NCI-H524 (cell line): ENCODE data around the gene ZNHIT1.

ENCODE experiments used
- DNase-seq, 2 experiments: peaks; one replicate each; lab custom pipeline; 2025; lab: John Stamatoyannopoulos, UW

Gene ZNHIT1

GRCh38 chr7:101217388-101218235 lies at the start of gene ZNHIT1, which contains the start of gene PLOD3:
TSS of gene ZNHIT1 (plus strand) at chr7:101218165. CDS start at chr7:101218196, 31 bp downstream.
TSS of gene PLOD3 (minus strand) at chr7:101217581. CDS start at chr7:101217274, 307 bp downstream.
- DNase-seq, result peak; percentile 96 to 98

- no peak for DNase-seq
Observed at GRCh38 chr7:101168412-101169049, 49.4 kb upstream of the ZNHIT1 start.

- DNase-seq, result no peak
Observed at GRCh38 chr7:101169110-101169837, 48.7 kb upstream of the ZNHIT1 start.

- peak in 1 of 2 experiments; percentile 59 for DNase-seq
Observed at GRCh38 chr7:101169838-101170551, 48.0 kb upstream of the ZNHIT1 start.

- DNase-seq, result no peak
Observed at GRCh38 chr7:101170617-101171441, 47.1 kb upstream of the ZNHIT1 start.

DNA sequence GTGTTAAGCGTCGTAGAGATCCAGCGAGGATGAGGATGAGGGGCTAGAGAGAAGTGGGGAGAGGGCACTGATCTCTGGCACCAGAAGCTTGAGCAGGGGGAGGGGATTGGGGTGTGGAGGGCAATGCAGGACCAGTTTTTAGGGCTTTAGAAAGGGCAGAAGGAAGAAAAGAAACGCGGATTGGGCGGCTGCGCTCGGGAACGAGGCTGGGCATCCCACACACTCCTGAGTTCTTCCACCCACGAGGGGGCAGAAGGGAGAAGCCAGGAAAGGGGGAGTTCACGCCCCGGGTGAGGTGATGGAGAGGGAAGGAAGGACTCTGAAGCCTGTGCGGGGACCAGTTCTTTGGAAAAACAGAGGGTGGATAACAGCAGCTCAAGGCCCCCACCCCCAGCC lies 46.5 kb upstream of the ZNHIT1 start:
- peak in 1 of 2 experiments; percentile 12 for DNase-seq

DNA sequence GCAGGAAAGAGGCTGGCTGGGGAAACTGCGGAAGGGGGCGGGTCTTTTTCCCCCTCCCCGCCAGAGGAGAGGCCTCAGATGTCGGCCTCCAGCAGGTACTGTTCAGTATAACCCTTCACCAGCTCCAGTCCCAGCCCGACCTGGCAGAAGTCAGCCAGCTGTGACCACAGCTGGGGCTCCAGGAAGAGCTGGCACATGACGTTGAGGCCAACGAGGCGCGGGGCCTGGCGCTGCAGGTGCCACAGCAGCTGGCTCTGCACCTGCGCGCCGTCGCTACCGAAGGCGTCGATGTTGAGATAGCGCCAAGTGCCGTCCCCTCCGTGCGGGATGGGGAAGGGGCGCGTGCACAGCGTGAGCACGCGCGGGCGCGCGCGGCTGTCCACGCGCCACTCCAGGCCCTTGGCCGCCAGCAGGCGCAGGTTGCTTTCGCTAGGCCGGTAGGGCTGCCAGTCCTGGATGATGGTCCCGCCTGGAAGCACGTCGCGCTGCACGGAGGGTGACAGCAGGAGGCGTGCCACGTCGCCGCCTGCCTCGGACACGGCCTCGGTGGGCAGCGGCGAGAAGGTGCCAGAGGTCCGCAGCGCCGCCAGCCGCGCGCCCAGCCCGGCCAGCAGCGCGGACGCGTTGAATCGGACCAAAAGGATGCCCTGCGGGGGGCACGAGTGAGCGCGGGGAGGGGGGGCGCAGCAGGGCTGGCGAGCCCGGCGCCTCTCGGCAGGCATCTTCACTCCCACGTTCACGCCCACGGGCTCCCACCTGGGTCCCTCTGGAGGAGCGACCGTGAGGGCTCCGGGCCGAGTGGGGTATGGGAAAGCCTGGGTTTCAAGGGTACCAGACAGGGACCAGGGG lies 45.7 kb upstream of the ZNHIT1 start:
- no peak for DNase-seq

- peak in 1 of 2 experiments; percentile 26 for DNase-seq
Observed at GRCh38 chr7:101172854-101173751, 44.9 kb upstream of the ZNHIT1 start.

- DNase-seq, result no peak
Observed at GRCh38 chr7:101173752-101174244, 44.2 kb upstream of the ZNHIT1 start.

- DNase-seq, result no peak
Observed at GRCh38 chr7:101174322-101174854, 43.6 kb upstream of the ZNHIT1 start.

DNA sequence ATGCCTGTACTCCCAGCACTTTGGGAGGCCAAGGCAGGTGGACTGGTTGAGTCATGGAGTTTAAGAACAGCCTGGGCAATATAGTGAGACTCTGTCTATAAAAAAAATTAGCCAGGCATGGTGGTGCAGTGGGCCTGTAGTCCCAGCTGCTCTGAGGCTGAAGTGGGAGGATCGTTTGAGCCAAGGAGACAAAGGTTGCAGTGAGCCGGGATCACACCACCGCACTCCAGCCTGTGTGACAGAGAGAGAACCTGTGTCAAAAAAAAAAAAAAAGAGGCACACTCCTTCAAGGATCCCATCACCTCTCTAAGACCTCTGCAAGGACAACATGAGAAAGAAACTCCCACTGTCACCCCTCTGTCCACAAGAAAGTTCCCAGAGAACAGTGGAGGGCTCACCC lies 42.3 kb upstream of the ZNHIT1 start:
- no peak for DNase-seq

DNA sequence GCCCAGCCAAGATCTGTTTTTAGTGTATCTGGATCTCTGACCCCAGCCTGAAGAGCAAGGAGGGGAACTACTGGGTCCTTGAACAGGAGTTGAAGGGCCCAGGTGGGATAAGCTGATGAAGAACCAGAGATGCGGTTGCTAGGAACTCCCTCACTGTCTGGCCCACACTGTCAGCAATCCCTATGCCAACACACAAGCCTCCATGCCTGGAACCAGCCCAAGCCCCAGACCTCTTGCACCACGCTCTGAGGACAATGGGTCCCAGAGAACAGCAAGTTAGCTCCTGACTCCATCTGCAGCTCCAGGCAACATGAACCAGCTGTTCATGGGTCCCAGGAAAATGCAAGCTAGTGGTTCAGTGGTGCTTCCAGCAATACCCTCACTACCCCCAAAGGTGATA lies 40.3 kb upstream of the ZNHIT1 start:
- no peak for DNase-seq

DNA sequence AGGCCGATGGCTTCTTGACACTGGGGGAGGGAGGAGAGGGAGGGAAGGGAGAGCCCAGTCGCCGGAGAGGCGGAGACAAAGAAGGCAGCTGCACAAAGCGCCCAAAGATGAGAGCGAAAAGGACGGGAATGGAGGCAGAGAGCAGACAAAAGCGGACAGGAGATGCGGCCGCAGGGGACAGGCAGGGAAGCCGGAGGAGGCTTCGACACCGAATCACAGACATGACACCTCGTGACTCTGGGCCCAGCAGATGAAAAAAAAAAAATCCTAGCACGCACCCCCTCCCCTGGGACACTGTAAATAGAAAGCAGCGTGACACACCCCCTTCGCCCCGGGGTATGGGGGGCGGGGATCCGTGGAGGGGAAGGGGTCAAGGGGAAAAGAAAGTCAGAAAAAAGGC lies 38.8 kb upstream of the ZNHIT1 start:
- peak in 1 of 2 experiments; percentile 17 for DNase-seq

DNA sequence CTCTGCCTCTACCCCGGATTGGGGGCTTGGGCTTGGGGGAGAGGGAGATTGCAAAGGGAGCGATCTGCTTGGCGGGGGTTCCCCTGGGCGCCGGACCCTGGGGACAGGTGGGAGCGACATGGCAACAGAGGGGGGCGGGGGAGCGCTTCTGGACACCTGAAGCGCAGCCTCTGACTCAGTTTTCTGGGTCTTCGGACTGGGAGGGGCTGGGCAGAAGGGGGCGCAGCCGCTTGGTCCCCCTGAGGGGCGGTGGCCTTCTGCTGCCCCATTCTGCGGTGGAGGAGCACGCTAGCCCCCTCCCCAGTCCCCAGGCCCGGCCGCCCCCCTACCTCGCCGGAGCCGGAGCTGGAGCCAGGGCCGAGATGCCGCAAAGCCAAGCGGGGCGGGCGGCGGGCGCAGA lies 38.3 kb upstream of the ZNHIT1 start:
- DNase-seq, result no peak

DNA sequence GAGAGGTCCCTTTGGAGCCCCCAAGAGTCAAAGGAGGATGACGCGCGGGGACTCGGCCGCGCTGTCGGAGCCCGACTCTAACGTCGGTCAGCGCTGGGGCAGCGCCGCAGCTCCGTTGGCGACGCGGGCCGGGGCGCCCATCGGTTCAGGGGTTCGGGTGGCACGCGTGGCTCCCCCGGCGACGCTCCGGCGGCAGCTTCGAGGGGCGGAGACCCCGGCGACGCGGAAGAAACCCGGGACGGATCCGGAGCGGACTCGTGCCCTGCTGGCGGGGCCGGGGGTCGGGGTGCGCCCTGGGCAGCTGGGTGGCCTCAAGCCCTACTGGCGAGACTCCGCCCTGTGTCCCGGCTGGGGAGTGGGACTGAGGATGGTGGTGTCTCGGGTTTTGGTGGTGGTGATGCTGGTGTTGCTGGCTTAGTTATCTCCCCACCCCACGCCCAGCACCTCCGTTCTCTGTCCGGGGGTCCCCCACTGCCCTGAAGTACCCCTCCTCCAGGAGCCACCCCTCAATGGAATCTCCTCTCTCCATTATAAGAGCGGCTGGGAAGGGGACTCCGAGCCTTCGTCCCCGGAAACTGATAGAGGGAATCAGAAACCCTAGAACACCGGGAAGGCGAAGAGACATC lies 37.7 kb upstream of the ZNHIT1 start, which contains the start of gene NAT16:
TSS of gene NAT16 (minus strand) at position 164 of the 626 bp plus-strand sequence. CDS start 5,486 bp downstream, outside the sequence.
- DNase-seq, result no peak

DNA sequence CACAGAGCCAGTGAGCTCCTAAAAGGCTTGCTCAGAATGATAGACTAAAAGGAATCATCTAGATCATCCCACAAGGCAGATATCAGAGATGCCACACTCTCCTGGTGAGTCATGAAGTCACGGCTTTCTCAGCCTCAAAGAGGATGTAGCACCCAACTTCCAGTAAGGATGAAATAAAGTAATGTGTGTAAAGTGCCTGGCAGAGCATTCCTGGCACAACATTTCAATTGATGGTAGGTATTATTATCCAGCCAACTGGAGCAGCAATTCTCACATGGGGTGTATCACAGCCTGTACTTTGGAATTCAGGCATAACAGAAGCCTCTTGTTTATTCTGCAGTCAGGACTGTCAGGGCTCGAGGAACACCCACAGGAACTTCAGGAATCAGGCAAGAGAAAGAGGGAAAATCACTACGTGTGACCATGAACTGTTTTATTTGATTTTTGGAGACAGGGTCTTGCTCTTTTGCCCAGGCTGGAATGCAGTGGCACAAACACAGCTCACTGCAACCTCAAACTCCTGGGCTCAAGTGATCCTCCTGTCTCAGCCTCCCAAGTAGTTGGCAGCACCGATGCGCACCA lies 32.6 kb upstream of the ZNHIT1 start:
- DNase-seq, result no peak

GRCh38 chr7:101186194-101186593 lies 31.8 kb upstream of the ZNHIT1 start:
- DNase-seq, result no peak
